Neural progenitor cell (in vitro differentiated cells): ENCODE measurements around the gene GPRC5B. TPM values are rescaled to one million over a fixed set of nuclear protein-coding genes. Genes with fewer than 3 reads are reported as not detected.

Source experiments
- DNase-seq: peaks from one replicate; pipeline ENCODE4 v3.0.0-alpha.2; 2016; ENCODE audit warnings: low spot score
- H2AFZ ChIP-seq: fragments of 200-600 bp; sonication (generic); replicated peaks from 2 replicates; pipeline ENCODE4 v1.6.1; 2016; ENCODE audit warnings: antibody characterized with exemption
- H3F3A ChIP-seq: fragments of 200-600 bp; sonication (generic); 2 replicates; pipeline ENCODE4 v1.6.1; 2016; ENCODE audit warnings: antibody characterized with exemption, low read depth
- H3K27ac ChIP-seq: fragments of 200-600 bp; sonication (generic); 2 replicates; pipeline ENCODE4 v1.5.1; 2016; ENCODE audit warnings: mild to moderate bottlenecking
- H3K27me3 ChIP-seq: fragments of 200-600 bp; sonication (generic); 2 replicates; pipeline ENCODE4 v1.6.1; 2016; ENCODE audit warnings: mild to moderate bottlenecking, moderate library complexity
- H3K36me3 ChIP-seq: fragments of 200-600 bp; sonication (generic); 2 replicates; pipeline ENCODE4 v1.5.1; 2016
- H3K4me1 ChIP-seq: fragments of 200-600 bp; sonication (generic); 2 replicates; pipeline ENCODE4 v1.6.1; 2016; ENCODE audit warnings: mixed run types
- H3K4me2 ChIP-seq: fragments of 200-600 bp; sonication (generic); 2 replicates; pipeline ENCODE4 v1.6.1; 2016
- H3K4me3 ChIP-seq: fragments of 200-600 bp; sonication (generic); 2 replicates; pipeline ENCODE4 v1.5.1; 2016
- H3K79me2 ChIP-seq: fragments of 200-600 bp; sonication (generic); 2 replicates; pipeline ENCODE4 v1.6.1; 2016; ENCODE audit warnings: low read depth
- H3K9ac ChIP-seq: fragments of 200-600 bp; sonication (generic); 2 replicates; pipeline ENCODE4 v1.6.1; 2016
- H3K9me3 ChIP-seq: fragments of 200-600 bp; sonication (generic); 2 replicates; pipeline ENCODE4 v1.5.1; 2016; ENCODE audit warnings: low read depth
- H4K20me1 ChIP-seq: fragments of 200-600 bp; sonication (generic); 2 replicates; pipeline ENCODE4 v1.6.1; 2016; ENCODE audit warnings: low read depth
- H3K27ac Mint-ChIP-seq: 3 replicates; pipeline ENCODE4 v1.8.0; 2021; ENCODE audit warnings: mixed read lengths
- H3K27me3 Mint-ChIP-seq: 2 replicates; pipeline ENCODE4 v1.8.0; 2022; ENCODE audit warnings: low read depth, mild to moderate bottlenecking, inconsistent platforms, moderate library complexity, mixed read lengths; ENCODE audit not compliant: insufficient read depth
- H3K36me3 Mint-ChIP-seq: 3 replicates; pipeline ENCODE4 v1.8.0; 2021; ENCODE audit warnings: mixed read lengths
- H3K4me1 Mint-ChIP-seq: 3 replicates; pipeline ENCODE4 v1.8.0; 2021; ENCODE audit warnings: mixed read lengths
- H3K4me3 Mint-ChIP-seq: 3 replicates; pipeline ENCODE4 v1.8.0; 2021; ENCODE audit warnings: mild to moderate bottlenecking, moderate library complexity, mixed read lengths
- H3K9me3 Mint-ChIP-seq: 3 replicates; pipeline ENCODE4 v1.8.0; 2020; ENCODE audit warnings: mixed read lengths
- CTCF ChIP-seq: fragments of 200-600 bp; sonication (generic); IDR thresholded peaks from 2 replicates; pipeline ENCODE4 v1.5.1; 2017; ENCODE audit warnings: antibody characterized with exemption, mild to moderate bottlenecking
- EZH2 ChIP-seq: fragments of 200-600 bp; sonication (generic); IDR thresholded peaks from 2 replicates; pipeline ENCODE4 v1.6.1; 2017; ENCODE audit warnings: antibody characterized with exemption, mild to moderate bottlenecking, moderate library complexity
- EZH2phosphoT487 ChIP-seq: fragments of 200-600 bp; sonication (generic); IDR thresholded peaks from 2 replicates; pipeline ENCODE4 v1.6.1; 2017; ENCODE audit warnings: antibody characterized with exemption
- total RNA-seq: library from RNA; depleted of rRNA; stranded (reverse); fragments of >200 nt; gene quantifications from 2 replicates; pipeline ENCODE4 v1.2.3, GENCODE V29; 2015; ENCODE audit warnings: low replicate concordance

The GPRC5B gene
- total RNA-seq, 1 donor from 2014 or later, result 21.1 TPM

GRCh38 chr16:19833176-19833575 lies 51.5 kb downstream of the GPRC5B start:
- no peaks in the 10 kb centered on the region for H3K79me2 ChIP-seq
- no peaks in the 10 kb centered on the region for H3K9me3 ChIP-seq
- Mint-ChIP-seq H3K4me1 (peaks cover 14% of the 10 kb centered on the region), H3K9me3 (no peaks in the 10 kb centered on the region), H3K27ac (no peak overlapping the region), H3K27me3 (peaks cover 2% of the 10 kb centered on the region), H3K4me3 (no peak overlapping the region), H3K36me3 (peaks cover 24% of the 10 kb centered on the region)
- H2AFZ ChIP-seq, result no peak overlapping the region
- H4K20me1 ChIP-seq, result peaks cover 10% of the 10 kb centered on the region
- no peak overlapping the region for H3K9ac ChIP-seq
- peaks cover 16% of the 10 kb centered on the region for H3F3A ChIP-seq
- H3K27ac ChIP-seq, result no peak overlapping the region
- H3K4me3 ChIP-seq, result no peak overlapping the region
- H3K27me3 ChIP-seq, result no peaks in the 10 kb centered on the region
- no peak overlapping the region for H3K4me2 ChIP-seq
- peaks cover 14% of the 10 kb centered on the region for H3K4me1 ChIP-seq
- DNase-seq, result no peak
- no peak for TF ChIP-seq EZH2phosphoT487
- no peak for TF ChIP-seq EZH2
- TF ChIP-seq CTCF, result no peak
- no peaks in the 10 kb centered on the region for H3K36me3 ChIP-seq

GRCh38 chr16:19831678-19832077 lies 53.0 kb downstream of the GPRC5B start:
- Mint-ChIP-seq H3K27ac (no peak overlapping the region), H3K4me3 (no peak overlapping the region)
- no peak overlapping the region for H2AFZ ChIP-seq

GRCh38 chr16:19830902-19831560 lies 53.6 kb downstream of the GPRC5B start:
- Histone ChIP-seq H3K27me3 (no peaks in the 10 kb centered on the region), H3K9ac (no peak overlapping the region), H3K4me1 (no peaks in the 10 kb centered on the region), H2AFZ (no peak overlapping the region), H3K27ac (no peak overlapping the region), H3K36me3 (no peaks in the 10 kb centered on the region), H3F3A (no peaks in the 10 kb centered on the region), H3K4me3 (no peak overlapping the region), H4K20me1 (no peaks in the 10 kb centered on the region), H3K79me2 (no peaks in the 10 kb centered on the region), H3K4me2 (no peak overlapping the region), H3K9me3 (no peaks in the 10 kb centered on the region)
- no peaks in the 10 kb centered on the region for H3K9me3 Mint-ChIP-seq
- H3K27ac Mint-ChIP-seq, result no peak overlapping the region
- H3K27me3 Mint-ChIP-seq, result peaks cover 2% of the 10 kb centered on the region
- peaks cover 34% of the 10 kb centered on the region for H3K36me3 Mint-ChIP-seq
- no peak overlapping the region for H3K4me3 Mint-ChIP-seq
- H3K4me1 Mint-ChIP-seq, result peaks cover 6% of the 10 kb centered on the region
- TF ChIP-seq EZH2 (no peak), EZH2phosphoT487 (no peak), CTCF (no peak)
- no peak for DNase-seq

More at GRCh38 chr16:19831678-19832077, 53.0 kb downstream of the GPRC5B start:
- Mint-ChIP-seq H3K36me3 (peaks cover 34% of the 10 kb centered on the region), H3K27me3 (peaks cover 2% of the 10 kb centered on the region), H3K4me1 (peaks cover 7% of the 10 kb centered on the region), H3K9me3 (no peaks in the 10 kb centered on the region)
- Histone ChIP-seq H3K79me2 (no peaks in the 10 kb centered on the region), H3K27me3 (no peaks in the 10 kb centered on the region), H3K27ac (no peak overlapping the region), H3K36me3 (no peaks in the 10 kb centered on the region), H3K9ac (no peak overlapping the region), H3K4me3 (no peak overlapping the region), H4K20me1 (no peaks in the 10 kb centered on the region), H3K4me2 (no peak overlapping the region), H3F3A (peaks cover 1% of the 10 kb centered on the region), H3K9me3 (no peaks in the 10 kb centered on the region), H3K4me1 (peaks cover under 1% of the 10 kb centered on the region)
- no peak for DNase-seq
- TF ChIP-seq EZH2 (no peak), EZH2phosphoT487 (no peak), CTCF (no peak)
